GM21360 (cell line): ENCODE measurements around the gene DLL1.
"Not testable (repeated sequence)": the region's sequence is repeated elsewhere in the genome, so short reads cannot be mapped to it uniquely, and the experiment has no call there.

ENCODE experiments used
- ATAC-seq: cut with Tn5 transposase; IDR thresholded peaks from one replicate; pipeline ENCODE4 v1.9.1; 2021; ENCODE audit warnings: mild to moderate bottlenecking, moderate library complexity; ENCODE audit not compliant: unreplicated experiment

DLL1 gene

DNA sequence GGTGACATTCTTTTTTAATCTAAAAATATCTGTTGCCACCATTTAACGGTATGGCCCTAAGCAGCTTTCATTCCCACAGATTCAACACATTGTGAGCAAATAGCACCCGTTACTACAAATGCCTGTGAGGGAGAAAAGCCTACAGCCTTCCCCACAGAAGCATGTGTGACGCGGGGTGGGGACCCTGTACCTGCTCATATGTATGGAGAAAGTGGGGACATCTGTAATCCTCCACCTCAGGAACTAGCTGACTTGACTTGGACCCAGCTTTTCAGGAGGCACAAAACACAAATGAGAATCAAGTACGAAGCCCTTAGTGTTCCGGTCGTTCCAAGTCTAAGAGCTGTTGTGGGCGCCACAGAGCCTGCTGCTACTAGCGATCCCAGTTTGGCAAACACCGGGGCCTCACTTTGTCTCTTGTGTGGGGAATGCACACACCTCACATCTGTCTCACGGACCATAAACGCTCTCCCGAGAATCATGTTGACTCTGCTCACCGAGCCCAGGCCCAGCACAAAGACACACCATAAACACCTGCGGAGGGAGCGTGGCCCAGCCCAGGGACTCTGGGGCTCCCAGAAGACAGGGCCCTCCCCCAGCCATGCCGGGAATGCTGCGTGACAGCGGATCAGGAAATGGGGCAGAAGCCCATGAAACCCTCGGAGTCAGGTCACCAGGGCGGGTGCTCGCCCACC, 21.6 kb downstream of the DLL1 start:
- ATAC-seq: no peak

- no peak for ATAC-seq
Measured at GRCh38 chr6:170268216-170269129, 22.4 kb downstream of the DLL1 start.

- no peak for ATAC-seq
Measured at GRCh38 chr6:170267688-170268087, 23.2 kb downstream of the DLL1 start.

DNA sequence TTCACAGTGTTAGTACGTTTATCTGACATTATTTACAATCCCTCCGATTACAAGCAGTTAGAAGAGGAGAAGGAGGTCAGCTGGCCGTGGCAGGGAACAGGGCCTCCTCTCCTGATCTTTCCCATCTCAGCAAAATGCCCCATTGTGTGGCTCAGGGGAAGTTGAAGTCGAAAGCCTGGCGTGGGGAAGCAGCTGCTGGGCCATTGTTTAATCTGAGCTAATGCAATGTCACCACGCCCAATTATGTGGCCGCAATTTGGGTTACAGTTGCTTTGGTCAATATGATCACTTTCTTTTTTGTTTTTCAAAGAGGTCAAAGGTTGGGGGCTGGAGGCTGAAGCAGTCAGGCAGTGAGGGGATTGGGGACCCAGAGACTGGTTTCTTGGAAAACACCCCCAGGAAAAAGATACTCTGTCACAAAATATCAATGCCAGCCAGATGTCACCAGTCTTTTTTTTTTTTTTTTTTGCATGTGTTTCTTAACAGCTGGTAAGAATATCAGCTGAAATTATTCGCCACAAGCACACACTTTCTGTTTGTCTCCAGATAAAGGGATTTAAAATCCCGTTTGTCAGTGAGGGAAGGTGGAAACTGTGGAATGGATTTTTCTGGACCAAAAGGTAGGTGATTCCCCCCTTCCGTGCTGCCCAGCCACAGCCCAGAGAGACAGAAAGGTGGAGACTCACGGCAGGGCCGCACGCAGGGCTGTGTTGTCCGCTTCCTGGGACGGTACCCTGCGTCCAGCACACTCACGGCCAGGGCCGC, 24.6 kb downstream of the DLL1 start:
- no peak for ATAC-seq

DNA sequence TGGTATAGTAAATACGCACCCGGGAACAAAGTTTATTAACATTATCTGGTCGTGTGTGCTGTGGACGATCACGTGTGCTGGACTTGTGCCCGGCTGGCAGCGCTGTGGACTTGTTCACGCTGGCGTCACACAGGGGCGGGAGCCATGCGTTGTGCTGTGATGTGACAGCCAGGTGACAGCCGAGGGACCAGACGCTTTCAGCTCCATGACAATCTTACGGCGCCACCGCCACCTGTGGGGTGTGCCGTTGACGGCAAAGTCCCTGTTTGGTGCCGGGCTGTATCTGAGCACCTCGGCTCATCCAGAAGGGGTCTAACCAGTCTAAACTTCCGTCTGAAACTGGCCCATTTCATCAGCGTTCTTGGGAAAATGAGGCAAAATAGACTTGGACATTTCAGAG, 25.2 kb downstream of the DLL1 start:
- ATAC-seq: no peak

GRCh38 chr6:170264644-170265043, 26.2 kb downstream of the DLL1 start:
- ATAC-seq: not testable (repeated sequence)

GRCh38 chr6:170264086-170264485, 26.8 kb downstream of the DLL1 start:
- ATAC-seq: no peak

DNA sequence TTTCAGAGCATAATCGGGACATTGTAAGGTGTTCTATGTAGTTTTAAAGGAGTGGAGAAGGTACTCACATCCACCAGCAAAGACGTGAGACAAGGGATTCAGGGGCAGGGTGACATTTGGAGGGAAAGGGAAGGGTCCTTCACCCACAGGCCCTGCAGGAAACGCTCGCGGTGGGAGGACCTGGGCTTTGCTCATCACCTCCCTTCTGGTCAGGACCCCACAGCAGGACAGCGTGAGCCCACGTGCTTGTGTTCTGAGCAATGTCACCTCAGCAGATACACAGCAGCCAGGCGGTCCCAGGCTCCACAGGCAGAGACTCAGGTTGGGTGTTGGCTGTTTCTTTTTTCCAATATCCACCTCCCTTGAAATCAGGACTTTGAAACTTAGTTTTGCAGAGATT, 27.5 kb downstream of the DLL1 start:
- no peak for ATAC-seq

DNA sequence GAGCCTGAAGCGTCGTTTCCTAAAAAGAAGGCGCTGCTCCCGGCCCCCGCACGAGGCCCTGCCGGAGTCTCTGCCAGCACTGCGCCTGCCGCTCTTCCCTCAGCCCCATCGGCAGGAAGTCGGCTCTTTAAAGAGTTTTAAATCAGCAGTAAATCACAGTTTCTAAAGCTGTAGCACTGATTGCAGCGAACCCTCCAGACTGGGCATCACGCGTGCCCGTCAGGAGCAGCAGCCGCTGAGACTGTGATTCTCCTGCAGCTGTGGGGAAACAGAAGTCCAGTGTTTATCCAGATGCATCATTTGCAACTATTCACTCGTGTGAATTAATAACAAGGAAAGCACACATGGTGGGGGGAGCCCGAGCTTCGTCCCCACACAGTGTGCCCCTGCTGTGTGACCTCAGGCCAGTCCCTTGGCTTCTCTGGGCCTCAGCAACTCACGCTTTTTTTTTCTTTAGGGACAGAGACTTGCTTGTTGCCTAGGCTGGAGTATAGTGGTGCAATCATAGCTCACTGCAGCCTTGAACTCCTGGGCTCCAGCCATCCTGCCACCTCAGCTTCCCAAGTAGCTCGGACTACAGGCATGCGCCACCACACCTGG, 28.3 kb downstream of the DLL1 start:
- no peak for ATAC-seq

DNA sequence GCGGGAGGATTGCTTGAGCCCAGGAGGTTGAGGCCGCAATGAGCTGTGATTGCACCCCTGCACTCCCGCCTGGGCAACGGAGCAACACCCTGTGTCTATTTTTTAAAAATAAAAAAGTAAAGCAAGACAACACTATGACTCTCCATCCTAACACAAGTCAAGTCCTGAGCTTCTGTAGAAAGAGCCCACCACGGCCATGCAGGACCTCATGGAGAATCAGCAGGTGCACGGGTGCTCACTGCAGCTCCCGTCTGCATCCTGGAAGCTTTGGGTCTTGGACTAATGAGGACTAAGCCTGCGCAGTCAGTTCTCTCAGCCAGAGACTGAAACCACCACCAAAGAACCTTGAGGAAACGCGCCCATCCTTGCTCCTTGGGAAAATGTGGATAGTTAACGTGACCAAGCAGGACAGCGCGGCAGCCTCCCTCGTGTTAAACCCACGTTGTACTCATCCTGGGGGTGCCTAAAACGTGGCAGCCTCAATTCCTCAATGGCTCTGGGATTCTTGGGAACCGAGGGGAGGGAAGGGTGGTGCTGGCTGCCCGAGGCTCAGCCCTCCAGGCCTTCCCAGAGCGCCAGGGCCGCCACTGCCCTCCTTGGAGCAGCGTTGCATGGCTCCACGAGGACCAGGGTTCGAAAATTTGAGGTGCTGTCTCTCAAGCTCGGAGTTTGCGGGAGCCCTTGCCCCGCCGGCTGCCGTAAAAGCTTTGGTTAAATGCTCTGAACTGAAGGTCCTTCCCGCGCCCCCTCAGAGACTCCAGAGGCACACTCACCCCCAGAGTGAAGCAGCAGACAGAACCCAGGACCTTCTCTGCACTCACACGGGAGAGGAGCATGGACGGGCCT, 29.0 kb downstream of the DLL1 start:
- ATAC-seq: no peak

DNA sequence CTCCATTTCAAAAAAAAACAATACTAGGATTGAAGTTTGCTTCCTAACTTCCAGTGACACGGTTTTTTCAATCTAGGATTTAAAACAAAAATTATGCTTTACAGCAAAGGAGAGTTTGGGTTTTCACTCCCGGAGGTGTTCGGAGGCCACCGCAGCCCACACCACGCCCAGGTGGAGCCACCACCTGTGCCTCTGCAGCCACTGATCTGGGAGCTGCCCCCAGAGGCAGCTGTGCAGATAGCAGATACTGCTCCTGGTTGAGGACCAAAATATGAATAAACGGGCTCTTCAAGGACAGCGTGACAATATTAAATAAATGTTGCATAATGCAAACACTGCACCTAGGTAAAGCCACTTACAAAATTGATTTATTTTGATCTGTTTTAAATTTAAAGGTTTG, 30.2 kb downstream of the DLL1 start:
- no peak for ATAC-seq

GRCh38 chr6:170259278-170259677, 31.6 kb downstream of the DLL1 start:
- no peak for ATAC-seq

DNA sequence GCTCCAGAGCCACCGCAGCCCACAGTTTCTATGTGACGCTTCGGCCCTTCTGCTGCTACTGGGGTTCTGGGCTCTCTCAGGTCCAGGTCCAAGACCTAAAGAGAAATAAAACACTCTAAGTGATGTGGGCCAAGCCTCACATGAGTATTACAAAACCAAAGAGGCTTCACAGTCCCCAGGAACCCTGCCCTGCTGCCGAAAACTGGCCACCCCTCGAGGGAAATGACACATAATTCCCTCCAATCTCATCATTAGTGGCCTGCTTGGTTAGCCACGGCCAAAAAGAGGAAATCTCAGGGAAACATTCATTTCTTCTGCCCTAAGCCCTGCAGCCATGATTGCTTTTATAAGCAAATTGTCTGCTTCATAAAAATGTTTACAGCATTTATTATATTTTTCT, 32.5 kb downstream of the DLL1 start:
- no peak for ATAC-seq

DNA sequence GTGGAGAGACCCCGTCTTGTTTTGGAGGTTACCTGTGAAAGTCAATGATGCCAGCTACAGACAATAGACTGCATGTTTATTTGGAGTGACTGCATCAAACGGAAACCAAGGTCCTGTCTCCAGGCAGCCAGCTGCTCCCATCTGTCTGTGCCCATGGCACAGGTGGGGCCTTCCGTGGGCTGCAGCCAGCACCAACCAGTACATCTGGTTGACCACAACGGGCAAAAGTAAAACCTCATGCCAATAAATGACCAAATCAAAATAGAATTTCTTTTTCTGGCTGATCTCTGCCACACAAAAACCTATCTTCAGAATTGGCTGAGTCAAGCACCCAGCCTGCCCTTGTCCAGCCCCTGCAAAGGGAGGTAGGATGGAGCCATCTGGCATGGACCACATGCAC, 33.5 kb downstream of the DLL1 start:
- no peak for ATAC-seq

GRCh38 chr6:170256641-170257040, 34.2 kb downstream of the DLL1 start:
- no peak for ATAC-seq

DNA sequence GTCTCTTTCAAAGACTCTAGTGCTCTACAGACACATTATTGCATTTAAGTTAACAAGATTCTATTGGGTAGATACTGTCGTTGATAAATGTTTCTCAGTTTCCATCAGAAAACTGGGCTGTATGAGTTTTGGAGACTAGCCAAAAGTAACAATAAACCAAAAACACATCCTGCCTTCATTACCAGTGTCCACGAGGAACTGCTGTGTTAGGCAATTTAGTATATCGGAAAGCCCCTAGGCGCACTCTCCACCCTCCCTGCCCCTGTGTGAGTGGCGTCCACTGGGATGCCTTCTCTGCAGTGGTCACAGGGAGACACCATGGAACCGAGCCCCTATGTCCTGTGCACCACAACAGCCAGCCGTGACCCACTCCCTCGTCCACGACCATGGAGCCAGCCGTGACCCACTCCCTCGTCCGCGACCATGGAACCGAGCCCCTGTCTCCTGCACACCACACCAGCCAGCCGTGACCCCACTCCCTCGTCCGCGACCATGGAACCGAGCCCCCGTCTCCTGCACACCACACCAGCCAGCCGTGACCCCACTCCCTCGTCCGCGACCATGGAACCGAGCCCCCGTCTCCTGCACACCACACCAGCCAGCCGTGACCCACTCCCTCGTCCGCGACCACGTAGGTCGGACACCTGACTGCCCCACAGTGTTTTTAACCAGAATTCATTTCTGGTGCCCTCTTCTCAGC, 35.3 kb downstream of the DLL1 start:
- ATAC-seq: no peak

DNA sequence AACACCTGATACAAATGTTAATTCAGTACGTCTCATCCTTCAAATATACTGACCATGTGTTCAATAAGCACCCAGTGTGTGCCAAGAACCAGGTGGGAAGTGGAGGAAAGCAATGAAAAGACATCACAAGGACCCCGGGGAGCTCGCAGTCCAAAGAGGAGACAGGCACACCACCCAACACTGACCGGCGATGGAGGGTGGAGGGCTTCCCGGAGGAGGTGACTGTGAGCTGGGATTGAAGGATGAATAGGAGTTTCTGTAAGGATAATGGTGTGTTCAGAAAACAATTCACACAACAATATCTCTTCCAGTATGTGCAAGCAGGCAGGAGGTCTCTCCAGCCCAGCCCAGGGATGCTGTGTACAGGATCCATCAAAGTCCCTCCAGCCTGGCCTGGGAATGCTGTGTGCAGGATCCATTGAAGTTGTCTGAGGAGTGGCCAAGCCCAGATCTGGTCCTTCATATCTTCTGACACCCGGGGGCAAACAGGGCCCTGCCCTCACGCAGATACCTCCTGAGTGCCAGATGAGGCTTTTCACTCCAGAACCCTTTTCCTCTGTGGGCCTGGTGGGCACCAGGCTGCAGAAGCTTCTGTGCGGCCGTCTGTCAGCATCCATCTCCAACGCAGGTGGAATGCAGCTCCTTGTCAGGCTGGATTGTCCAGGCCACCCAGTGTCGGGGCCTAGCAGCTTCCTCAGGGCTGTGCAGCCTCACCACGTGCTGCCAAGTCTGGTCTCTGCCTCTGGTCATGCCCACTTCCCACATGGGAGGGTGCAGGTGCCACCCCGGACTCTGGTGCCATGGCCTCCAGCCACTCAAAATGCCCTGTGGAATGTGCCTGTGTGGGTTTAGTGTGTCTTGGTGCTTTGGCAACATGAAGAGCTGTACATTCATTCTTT, 36.3 kb downstream of the DLL1 start:
- no peak for ATAC-seq

GRCh38 chr6:170253910-170254269, 37.0 kb downstream of the DLL1 start:
- no peak for ATAC-seq
